Renal cortical epithelial cell (primary cell): ENCODE data around the gene DAPK1. TPM values are rescaled to one million over a fixed set of nuclear protein-coding genes. Genes with fewer than 3 reads are reported as not detected.
"Not testable (repeated sequence)": the region's sequence is repeated elsewhere in the genome, so short reads cannot be mapped to it uniquely, and the experiment has no call there.

ENCODE experiments used
- DNase-seq: peaks from one replicate; pipeline ENCODE4 v3.0.0-alpha.2; 2011; ENCODE audit warnings: low read depth
- total RNA-seq: library from RNA; depleted of rRNA; stranded (reverse); fragments of >200 nt; gene quantifications from 2 replicates; pipeline ENCODE4 v1.2.3, GENCODE V29; 2014

DAPK1 gene
- total RNA-seq, 1 donor from 2014 or later: 263 TPM

DNA sequence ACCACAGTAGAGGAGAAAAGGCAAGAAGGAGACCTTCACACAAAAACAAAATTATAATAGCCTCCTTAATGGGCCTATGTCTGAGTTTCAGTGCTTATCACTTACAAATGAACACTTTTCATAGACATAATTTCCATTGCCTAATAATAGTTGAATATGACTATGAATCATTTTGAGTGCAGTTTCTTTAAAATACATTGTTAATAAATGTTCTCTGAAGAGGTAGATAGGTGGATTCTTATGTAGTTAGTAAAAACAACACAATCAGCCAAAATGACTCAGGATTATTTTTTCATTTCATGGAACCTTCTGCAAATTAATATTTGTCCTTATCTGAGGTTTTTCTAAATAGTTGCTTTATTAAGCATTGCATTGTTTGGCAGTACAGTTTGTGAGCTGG is 45.6 kb downstream of the DAPK1 start:
- no peak for DNase-seq

DNA sequence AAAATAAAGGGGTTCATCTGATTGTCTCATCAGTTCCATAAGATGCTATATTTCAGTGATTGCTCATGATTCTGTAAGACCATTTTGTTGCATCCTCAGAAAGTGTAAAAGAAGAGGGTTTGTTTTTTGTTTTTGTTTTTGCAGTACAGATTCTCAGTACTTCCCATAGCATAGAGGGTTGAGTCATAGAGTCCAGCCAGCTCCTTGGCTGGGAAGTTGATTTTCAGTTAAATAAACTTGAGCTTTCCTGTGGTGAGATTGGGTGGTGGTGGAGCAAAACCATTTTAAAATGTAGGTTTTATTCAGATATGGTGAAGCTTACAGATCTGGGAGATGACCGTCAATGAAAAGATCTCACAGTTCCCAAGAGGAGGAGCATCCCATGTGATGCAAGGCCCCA is 48.2 kb downstream of the DAPK1 start:
- DNase-seq: peak; percentile 73

DNA sequence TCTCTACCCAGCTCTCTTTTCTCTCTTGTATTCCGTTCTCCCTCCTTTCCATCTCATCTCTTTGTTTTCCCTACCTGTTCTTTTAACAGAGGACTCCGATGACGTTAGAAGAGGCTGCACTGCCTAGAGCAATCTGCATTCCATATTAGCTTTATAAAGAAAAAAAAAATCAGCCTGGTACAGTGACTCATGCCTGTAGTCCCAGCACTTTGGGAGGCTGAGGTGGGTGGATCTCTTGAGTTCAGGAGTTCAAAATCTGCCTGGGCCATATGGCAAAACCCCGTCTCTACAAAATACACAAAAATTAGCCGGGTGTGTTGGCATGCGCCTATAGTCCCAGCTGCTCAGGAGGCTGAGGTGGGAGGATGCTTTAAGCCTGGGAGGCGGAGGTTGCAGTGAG is 49.0 kb downstream of the DAPK1 start:
- peak; percentile 73 for DNase-seq

DNA sequence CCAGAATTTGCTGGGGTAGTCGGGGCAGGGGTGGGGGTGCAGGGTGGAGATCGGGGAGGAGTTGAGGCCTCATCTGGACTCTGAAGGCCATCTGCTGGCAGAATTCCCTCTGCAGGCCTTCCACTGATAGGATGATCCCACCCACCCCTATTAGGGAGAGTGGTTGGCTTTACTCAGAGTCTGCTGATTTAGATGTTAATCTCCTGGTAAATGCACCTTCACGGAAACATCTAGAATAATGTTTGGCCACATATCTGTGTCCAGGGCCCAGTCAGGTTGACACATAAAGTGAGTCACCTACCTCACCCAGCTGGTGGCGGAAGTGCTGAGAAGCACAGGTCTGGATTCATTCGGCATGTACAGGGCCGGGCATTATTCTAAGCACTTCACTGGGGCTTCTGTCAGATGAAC is 50.0 kb downstream of the DAPK1 start:
- peak; percentile 83 for DNase-seq

DNA sequence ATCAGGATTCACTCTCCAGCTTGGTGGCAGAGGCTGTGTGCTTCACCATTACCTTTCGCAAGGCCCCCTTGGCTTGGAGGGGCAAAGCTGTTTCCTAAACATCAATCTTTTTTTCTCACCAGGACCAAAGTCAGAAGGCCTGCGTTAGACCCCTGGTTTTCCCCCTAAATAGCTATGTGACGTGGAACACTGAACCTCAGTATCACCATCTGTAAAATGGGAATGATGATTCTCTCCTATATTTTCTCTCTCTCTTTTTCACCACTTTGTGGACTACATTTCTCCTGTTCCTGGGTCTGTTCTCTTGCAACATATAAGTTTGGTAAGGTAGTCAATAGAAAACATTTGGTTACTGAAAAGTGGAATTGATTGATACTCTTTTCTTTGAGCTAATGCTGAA is 50.5 kb downstream of the DAPK1 start:
- DNase-seq: no peak

DNA sequence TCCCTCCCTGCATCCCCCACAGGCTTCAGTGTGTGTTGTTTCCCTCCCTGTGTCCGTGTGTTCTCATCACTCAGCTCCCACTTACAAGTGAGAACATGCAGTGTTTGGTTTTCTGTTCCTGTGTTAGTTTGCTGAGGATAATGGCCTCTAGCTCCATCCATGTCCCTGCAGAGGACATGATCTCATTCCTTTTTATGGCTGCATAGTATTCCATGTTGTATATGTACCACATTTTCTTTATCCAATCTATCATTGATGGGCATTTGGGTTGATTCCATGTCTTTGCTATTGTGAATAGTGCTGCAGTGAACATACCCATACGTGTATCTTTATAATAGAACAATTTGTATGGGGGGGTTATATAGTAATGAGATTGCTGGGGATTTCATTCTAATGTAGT is 51.4 kb downstream of the DAPK1 start:
- not testable (repeated sequence) for DNase-seq

DNA sequence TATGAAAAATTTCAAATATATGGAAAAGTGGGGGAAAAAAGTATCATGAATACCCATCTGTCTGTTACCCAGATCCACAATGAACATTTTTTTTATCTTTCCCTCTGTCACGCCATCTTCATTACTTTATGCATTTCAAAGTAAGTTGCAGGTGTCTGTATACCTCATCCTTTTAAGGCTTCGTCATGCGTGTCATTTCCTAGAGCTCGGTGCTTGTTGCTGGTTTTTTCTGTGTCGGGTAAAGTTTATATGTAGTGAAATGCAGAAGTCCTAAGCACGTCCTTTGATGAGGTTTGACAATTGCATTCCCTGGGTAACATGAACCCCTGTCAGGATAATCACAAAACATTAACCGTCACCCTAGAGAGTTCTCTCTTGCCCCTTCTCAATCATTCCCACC is 52.1 kb downstream of the DAPK1 start:
- no peak for DNase-seq

DNA sequence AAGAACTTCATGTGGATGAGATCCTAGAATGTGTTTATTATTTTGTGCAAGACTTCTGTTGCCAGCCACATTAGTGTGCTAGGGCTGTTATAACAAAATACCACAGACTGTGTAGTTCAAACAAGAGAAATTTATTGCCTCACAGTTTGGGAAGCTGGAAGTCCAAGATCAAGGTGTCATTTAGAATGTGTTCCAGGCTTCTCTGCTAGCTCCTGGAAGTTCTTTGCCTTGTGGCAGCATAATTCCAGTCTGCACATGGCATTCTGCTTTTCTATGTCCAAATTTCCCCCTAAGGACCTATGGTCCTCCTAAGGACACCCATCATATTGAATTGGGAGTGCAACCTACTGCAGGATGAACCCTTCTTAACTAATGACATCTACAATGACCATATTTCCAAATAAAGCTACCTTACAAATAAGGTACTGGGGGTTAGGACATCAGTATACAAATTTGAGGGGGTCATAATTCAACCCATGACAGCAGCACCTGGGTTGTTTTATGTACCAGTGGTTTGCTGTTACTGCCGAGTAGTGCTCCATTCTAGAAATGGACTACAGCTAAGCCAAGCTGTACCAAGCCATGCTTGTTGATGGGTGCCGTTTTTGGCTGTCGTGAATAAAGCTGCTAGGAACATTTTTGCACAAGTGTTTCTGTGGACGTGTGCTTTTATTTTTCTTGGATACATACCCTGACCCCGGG is 52.7 kb downstream of the DAPK1 start:
- no peak for DNase-seq

DNA sequence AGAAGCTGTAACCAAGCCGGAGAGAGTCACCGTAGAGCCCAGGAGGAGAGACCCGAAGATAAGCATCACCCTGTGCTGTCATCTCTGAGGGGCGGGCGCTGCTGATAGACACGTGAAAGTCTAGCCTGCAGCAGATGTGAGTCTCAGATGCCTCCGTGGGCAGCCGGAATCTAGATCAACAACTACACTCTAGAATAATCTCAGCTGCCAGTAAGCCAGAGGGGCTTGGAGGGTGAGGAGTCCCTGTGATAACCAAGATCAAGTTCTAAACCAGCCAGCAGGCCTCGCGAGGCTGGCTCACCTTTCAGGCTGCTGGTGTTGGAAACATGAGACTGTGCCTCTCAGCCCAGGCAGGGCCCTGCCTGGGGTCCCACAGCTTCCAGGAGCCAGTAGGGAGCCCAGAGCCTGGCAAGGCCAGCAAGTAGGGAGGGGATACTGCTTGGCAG is 54.1 kb downstream of the DAPK1 start:
- no peak for DNase-seq

DNA sequence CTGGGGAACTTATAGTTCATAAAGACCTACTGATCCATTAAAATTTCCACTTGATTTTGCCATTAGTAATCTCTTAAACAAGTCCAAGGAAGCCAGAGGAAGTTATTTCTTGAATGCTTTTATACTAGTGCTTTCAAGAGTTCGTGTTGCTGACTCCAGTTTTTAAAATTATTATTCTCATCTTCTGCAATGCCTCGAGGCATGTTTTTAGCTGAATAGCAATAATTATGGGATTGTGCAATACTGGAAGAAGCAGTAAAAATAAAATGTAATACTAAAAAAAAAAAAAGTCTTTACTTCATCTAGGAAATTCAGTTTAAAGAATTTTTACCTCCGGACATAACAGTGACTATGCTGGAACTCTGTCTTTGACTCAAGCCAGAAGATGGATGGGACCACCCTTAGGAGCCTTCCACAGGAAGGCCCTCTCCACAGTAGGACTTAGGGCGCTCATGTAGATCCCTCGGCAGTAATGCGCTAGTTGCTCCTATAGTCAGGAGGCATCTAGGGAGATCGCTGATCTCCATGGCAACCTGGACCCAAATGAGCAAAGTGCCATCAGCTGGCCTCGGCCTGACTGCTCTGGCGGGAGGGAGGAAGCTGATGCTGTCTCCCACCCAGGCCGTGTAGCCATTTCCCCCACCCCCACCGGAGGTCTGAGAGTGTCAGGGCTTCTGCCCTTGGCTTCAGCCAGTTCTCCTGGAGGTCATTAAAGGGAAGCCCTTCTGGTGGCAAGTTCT is 56.7 kb downstream of the DAPK1 start:
- DNase-seq: no peak

DNA sequence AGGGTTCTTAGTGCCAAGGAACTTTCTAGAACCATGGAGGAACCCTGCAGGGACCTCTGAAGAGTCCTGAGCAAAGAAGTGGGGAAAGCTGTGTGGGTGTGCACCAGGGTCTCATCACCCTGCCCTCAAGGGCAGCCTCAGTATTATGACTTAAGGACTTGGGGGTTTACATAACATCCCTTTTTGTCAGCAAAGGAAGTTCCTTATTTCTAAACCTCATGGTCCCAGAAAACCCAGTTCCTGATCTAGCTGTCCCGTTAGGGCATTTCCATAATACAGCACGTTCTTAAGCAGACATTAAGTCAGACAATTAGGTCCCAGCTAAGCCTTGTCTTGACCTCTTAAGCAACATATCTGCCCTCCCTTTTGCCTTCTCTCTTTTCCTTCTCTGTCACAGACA is 57.3 kb downstream of the DAPK1 start:
- no peak for DNase-seq

DNA sequence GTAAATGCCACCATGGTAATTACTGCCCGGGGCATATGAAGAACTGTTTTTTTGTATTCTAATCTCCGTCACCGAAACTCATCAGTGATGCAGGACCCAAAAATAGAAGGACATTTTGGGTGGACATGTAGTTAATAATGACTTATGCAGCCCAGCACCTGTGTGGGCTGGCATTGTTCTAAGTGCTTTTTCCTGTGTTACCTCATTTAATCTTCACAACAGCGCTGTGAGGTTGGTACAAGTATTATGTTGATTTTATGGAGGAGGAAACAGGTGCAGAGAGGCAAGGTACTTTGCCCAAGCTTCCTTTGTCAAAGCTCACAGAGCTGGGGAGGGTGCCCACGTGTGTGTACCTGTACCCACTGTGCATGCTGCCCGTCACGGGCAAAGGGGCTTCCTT is 58.4 kb downstream of the DAPK1 start:
- DNase-seq: no peak

DNA sequence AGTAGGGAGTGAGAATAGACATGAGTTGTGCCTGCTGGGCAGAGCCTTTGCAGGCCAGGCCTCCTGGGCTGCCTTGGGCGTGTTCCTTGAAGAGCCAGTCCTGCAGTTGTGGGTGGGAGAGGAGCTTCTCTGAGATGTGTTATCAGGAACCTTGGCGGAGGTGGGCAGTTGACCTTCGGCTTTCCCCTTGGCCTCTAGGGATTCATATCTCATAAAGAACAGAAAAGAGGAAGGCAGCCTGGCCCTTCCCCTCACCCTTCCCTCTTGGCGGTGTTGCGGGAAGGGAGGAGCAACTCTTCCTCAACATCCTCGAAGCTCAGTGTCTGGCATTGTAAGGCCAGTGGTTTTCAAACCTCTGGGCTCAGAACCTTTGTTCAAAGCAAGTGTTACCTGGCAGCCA is 59.2 kb downstream of the DAPK1 start:
- no peak for DNase-seq

DNA sequence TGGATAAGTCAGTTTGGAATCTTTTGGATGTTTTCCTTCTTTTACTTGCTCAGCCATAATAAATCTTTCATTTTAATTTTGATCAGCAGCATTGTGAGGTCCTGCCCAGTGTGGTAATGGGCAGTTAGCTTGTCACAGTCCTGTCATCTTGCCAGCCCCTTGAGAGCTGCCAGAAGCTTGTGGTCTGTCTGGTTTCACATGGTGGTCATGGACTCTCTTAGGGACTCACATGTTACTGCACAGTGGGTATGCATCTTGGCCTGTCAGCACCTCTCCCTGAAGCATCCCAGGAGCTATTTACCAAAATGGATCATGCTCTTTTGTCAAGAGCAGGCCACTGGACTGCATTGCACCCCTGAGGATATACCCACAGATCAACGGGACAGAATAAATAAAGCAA is 60.3 kb downstream of the DAPK1 start:
- peak; percentile 58 for DNase-seq

DNA sequence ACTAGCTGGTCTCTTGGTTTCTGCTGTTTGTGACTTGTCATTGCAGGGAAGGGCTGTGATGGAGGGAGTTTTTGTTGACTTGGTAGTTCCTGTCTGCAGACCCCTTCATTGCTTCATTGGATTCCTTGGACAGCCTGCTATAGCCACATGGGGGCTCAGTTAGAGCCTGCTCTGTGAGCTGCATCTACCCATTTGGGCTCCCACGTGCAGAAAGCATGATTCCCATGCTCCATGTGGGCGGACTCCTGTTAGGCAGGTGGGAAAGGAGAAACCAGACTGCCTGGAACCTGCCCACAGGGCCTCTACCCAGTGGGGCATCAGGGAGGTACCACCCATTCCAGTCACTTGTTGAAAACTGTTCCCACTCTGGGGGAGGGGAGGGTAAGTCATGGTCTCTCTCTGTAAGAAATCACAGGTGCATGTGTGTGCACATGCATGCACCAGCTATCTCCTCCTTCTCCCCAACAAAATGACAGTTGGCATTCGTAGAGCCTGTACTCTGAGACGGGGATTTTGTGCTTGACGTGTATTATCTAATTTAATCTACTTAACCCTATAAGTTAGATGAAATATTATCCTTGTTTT is 61.0 kb downstream of the DAPK1 start:
- DNase-seq: no peak

DNA sequence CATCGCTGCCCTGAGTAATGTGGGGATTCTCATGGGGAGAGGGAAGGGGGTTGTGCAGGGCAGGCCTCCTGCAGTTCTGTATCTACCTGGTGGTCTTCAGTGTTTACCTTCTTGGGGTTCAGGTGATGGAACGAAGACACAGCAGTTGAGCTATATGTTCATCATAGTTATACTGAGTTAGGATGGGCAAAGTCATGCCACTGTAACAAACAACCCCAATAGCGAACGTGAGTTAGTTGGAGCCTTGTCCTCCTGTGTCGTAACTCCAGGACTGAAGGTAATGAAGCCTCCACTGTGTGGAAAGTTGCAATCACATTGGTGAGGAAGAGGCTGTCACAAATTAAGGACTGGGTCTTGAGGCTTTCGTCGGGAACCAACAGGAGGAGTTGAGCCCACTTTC is 64.4 kb downstream of the DAPK1 start:
- no peak for DNase-seq

DNA sequence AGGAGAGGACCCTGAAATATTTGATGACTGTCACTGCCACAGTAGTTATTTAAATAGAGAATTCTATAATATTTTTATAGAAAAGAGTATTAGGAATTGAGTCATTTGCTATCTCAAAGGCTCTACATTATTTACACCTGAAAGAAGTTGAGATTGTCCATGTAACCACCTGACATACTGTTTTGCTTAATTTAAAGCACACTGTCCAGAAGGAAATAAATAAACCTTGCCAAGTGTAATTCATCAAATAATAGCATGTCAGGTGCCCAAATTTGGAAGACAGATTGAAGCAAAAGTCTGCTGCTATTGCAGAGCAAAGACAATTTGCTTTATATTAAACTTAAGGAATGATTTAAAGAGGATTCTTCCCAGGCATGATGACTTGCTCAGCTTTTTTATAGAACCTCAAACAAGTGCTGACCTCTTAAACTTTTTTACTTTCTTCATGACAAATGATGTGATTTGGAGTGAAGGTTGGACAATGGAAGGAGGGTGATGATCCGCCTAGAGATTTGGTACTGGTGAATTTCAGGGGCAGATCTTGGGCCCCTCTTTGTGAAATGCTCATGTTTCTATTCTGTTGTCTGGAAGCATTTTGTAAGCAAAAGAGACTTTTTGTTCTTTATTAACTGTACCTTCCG is 65.0 kb downstream of the DAPK1 start:
- DNase-seq: no peak

DNA sequence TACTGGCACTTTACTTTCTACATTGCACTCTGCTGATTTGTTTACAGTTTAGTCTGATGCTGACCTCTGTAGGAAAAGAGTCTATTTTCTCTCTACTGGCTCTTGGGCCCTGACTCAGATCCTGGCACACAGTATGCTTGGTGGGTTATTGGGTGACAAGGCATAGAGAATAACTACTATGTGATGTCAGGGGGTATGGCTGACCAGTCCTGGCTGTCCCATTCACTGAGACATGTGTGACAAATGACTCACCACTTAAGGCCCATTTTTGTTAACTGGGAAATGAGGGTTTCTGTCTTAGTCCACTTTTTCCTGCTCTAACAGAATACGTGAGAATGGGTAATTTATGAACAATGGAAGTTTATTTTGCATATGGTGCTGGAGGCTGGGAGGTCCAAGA is 66.4 kb downstream of the DAPK1 start:
- peak; percentile 76 for DNase-seq

DNA sequence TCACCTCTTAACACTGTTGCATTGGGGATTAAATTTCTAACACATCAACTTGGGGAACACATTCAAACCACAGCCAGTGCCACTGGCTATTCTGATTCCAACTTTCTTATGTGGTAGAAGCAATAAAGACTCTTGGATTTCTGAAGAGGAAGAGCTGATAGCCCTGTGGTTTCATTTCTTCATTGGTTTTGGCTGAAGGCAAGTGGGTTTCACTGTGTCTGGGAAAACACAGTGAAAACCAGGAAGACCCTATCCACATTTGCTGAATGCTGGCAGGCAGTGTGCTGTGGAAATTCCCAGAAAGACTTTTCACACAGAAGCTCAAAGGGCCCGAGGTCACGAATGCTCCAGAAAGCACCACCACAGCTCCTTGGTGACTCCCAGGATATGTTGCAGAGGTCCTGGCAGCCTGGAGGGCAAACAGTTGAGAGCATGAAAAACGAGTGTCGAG is 67.1 kb downstream of the DAPK1 start:
- DNase-seq: peak; percentile 78

DNA sequence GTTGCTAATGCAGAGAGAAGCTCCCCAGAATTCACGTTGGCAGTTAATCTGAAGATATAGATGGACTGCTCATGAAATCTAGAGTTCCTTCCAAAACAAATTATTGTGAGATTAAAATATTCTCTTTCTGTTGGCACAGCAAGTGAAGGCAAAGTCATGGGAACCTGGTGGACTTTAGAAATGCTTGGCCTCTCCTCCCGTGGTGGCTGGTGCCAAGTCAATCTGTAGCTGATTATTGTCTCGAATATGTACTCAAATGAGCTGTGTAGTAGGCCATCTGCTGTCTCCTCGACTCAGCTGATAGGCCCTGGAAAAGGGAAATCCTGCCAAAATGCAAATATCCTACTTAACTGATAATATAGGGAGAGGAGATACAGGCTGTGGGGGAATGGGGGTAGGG is 69.3 kb downstream of the DAPK1 start:
- no peak for DNase-seq

DNA sequence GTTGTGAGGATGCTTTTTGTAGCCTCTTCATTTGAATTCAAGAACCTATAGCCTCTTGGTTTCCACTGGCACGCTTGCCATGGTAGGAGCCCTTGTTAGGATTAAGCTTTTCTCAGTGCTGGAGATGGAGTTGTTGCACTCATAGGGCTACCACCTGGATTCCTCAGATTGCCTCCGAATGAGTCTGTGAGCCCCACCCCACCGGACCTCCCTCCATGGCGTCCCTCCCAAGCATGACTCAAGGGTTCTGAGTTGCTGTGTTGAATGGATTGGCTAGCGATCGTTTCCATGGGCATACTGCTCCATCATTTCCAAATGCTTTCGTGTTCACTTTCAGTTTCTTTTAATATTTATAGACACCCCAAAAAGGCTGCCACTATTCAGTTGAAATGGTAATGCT is 69.9 kb downstream of the DAPK1 start:
- no peak for DNase-seq

DNA sequence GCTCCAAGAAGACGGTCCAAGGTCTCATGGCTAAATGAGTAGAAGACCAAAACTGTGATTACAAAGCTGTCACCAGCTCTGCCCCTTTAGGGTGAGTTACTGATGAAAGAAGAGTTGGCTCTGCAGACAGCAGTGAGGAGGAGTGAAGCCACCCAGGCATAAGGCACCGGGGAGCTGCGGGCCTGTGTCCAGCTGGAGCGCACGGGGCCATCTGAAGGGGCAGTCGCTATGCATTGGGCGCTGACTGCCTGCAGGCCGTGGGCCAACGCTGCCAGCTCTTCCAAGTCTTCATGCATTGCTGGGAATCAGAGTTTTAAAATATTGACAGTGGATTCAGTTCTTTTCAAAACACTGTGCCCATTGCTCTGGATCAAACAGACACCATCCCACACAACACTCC is 70.3 kb downstream of the DAPK1 start:
- no peak for DNase-seq

DNA sequence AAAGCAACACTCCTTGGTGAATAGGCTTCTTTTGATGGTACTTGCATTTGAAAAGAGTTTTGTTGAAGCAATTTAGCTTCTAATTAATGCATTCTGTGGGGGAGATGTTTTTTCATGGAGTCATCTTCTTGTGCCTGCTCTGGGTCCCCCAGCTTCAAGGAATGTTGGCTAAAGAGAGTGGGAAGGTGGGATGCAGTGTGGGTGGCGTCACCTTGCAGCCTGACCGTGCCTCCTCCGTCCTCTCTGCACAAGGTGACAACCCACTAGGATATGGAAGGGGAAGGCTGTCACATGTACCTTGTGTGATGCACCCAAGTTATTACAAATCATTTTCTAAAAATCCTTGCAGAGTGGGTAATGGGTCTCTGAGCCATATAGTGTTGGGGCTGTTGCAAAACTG is 70.7 kb downstream of the DAPK1 start:
- no peak for DNase-seq
